IMR-90 (cell line): ENCODE measurements around the gene ABLIM3. TPM values are rescaled to one million over a fixed set of nuclear protein-coding genes. Genes with fewer than 3 reads are reported as not detected.

ENCODE experiments used
- ATAC-seq: fragments of 200-7000 bp; cut with Tn5 transposase; 2 replicates; pipeline ENCODE4 v1.9.1; 2020; ENCODE audit warnings: low read depth, mild to moderate bottlenecking, moderate library complexity
- BruUV-seq: library from RNA; stranded (reverse); fragments of 400-500 nt; replicated peaks from 2 replicates; lab custom pipeline; 2021; lab: Mats Ljungman, UMichigan
- CTCF ChIA-PET: fragments of 300-600 bp; formaldehyde crosslinking; extraction: SDS; loops from one replicate; lab custom pipeline; 2021; ENCODE audit warnings: antibody characterized with exemption; lab: Yijun Ruan, JAX
- POLR2A ChIA-PET: fragments of 300-600 bp; sonication (Branson Sonifier 250); formaldehyde crosslinking; loops from one replicate; lab custom pipeline; 2022; ENCODE audit warnings: antibody characterized with exemption; ENCODE audit not compliant: unreplicated experiment; lab: Charles Lee
- DNase-seq: peaks from one replicate; pipeline ENCODE4 v3.0.0; 2013
- H2AFZ ChIP-seq: replicated peaks from 2 replicates; pipeline ENCODE3; 2013; ENCODE audit warnings: low read length, mild to moderate bottlenecking; ENCODE audit not compliant: poor library complexity
- H2AK5ac ChIP-seq: 2 replicates; pipeline ENCODE4 v1.6.1; 2013; ENCODE audit warnings: low read depth, low read length, inconsistent platforms
- H2AK9ac ChIP-seq: replicated peaks from 2 replicates; pipeline ENCODE3; 2013; ENCODE audit warnings: mild to moderate bottlenecking, low read depth, low read length, moderate library complexity; ENCODE audit not compliant: poor library complexity
- H2BK120ac ChIP-seq: 2 replicates; pipeline ENCODE4 v1.6.1; 2013; ENCODE audit warnings: low read depth, low read length, inconsistent platforms
- H2BK15ac ChIP-seq: 3 replicates; pipeline ENCODE4 v1.6.1; 2013; ENCODE audit warnings: low read depth, low read length, inconsistent platforms
- H2BK20ac ChIP-seq: 2 replicates; pipeline ENCODE4 v1.6.1; 2013; ENCODE audit warnings: low read depth, mild to moderate bottlenecking, inconsistent platforms, low read length, moderate library complexity
- H2BK5ac ChIP-seq: 2 replicates; pipeline ENCODE4 v1.6.1; 2013; ENCODE audit warnings: mild to moderate bottlenecking, low read depth, low read length, inconsistent platforms; ENCODE audit not compliant: poor library complexity, severe bottlenecking
- H3K14ac ChIP-seq: replicated peaks from 2 replicates; pipeline ENCODE4 v1.6.1; 2013; ENCODE audit warnings: low read depth, low read length, inconsistent platforms
- H3K18ac ChIP-seq: 2 replicates; pipeline ENCODE4 v1.6.1; 2013; ENCODE audit warnings: low read depth, low read length, control low read depth
- H3K23ac ChIP-seq: 2 replicates; pipeline ENCODE4 v1.6.1; 2013; ENCODE audit warnings: low read depth, low read length, inconsistent platforms
- H3K27ac ChIP-seq: 2 replicates; pipeline ENCODE4 v1.5.1; 2013; ENCODE audit warnings: mild to moderate bottlenecking, control low read depth, low read length; ENCODE audit not compliant: insufficient read depth
- H3K27me3 ChIP-seq: 2 replicates; pipeline ENCODE4 v1.6.1; 2013; ENCODE audit warnings: low read length; ENCODE audit not compliant: control insufficient read depth, insufficient read depth
- H3K36me3 ChIP-seq: 2 replicates; pipeline ENCODE4 v1.6.1; 2013; ENCODE audit warnings: low read length, mixed read lengths; ENCODE audit not compliant: control insufficient read depth, insufficient read depth
- H3K4ac ChIP-seq: 2 replicates; pipeline ENCODE4 v1.6.1; 2013; ENCODE audit warnings: low read depth, low read length, inconsistent platforms
- H3K4me1 ChIP-seq: 2 replicates; pipeline ENCODE4 v1.6.1; 2013; ENCODE audit warnings: low read length, mixed read lengths; ENCODE audit not compliant: control insufficient read depth, insufficient read depth
- H3K4me2 ChIP-seq: 2 replicates; pipeline ENCODE4 v1.6.1; 2013; ENCODE audit warnings: low read depth, mild to moderate bottlenecking, control low read depth, low read length, moderate library complexity
- H3K4me3 ChIP-seq: 2 replicates; pipeline ENCODE4 v1.5.1; 2013; ENCODE audit warnings: low read depth, mild to moderate bottlenecking, control low read depth, low read length, moderate library complexity; ENCODE audit not compliant: insufficient read depth
- H3K56ac ChIP-seq: 2 replicates; pipeline ENCODE4 v1.6.1; 2013; ENCODE audit warnings: low read length, inconsistent platforms; ENCODE audit not compliant: insufficient read depth; ENCODE audit errors: extremely low read depth
- H3K79me1 ChIP-seq, 2 experiments: 2 replicates each; pipeline ENCODE4 v1.6.1; 2013; ENCODE audit warnings: low read length in 2 of 2, inconsistent platforms in 1 of 2, low read depth in 1 of 2
- H3K9ac ChIP-seq: 2 replicates; pipeline ENCODE4 v1.6.1; 2013; ENCODE audit warnings: low read depth, low read length, control low read depth
- H3K9me1 ChIP-seq: 2 replicates; pipeline ENCODE4 v1.6.1; 2013; ENCODE audit warnings: low read length, inconsistent platforms; ENCODE audit not compliant: insufficient read depth
- H3K9me3 ChIP-seq: 2 replicates; pipeline ENCODE4 v1.6.1; 2013; ENCODE audit warnings: low read length; ENCODE audit not compliant: control insufficient read depth, insufficient read depth
- H4K20me1 ChIP-seq: 2 replicates; pipeline ENCODE4 v1.6.1; 2013; ENCODE audit warnings: low read length, inconsistent platforms; ENCODE audit not compliant: insufficient read depth
- H4K5ac ChIP-seq: 2 replicates; pipeline ENCODE4 v1.6.1; 2013; ENCODE audit warnings: mild to moderate bottlenecking, low read depth, low read length, control low read depth
- H4K8ac ChIP-seq, 2 experiments: 2 replicates each; pipeline ENCODE4 v1.6.1; 2013; ENCODE audit warnings: low read depth in 2 of 2, low read length in 2 of 2, control low read depth in 1 of 2, inconsistent platforms in 1 of 2
- H4K91ac ChIP-seq: 2 replicates; pipeline ENCODE4 v1.6.1; 2013; ENCODE audit warnings: low read depth, low read length, inconsistent platforms; ENCODE audit not compliant: insufficient read depth
- BHLHE40 ChIP-seq: fragments of 150-350 bp; IDR thresholded peaks from 2 replicates; pipeline ENCODE4 v1.6.1; 2016; ENCODE audit warnings: mild to moderate bottlenecking, low read depth, low read length
- CEBPB ChIP-seq: IDR thresholded peaks from 2 replicates; pipeline ENCODE4 v1.6.1; 2012; ENCODE audit warnings: low read depth, low read length, improper control_type of control experiment
- CHD1 ChIP-seq: IDR thresholded peaks from 2 replicates; pipeline ENCODE4 v1.6.1; 2012; ENCODE audit warnings: low read depth, low read length, improper control_type of control experiment
- FOS ChIP-seq: fragments of 150-350 bp; IDR thresholded peaks from 2 replicates; pipeline ENCODE4 v1.6.1; 2016; ENCODE audit warnings: low read depth, low read length
- MAFK ChIP-seq: IDR thresholded peaks from 2 replicates; pipeline ENCODE4 v1.6.1; 2012; ENCODE audit warnings: low read depth, low read length, improper control_type of control experiment
- MAZ ChIP-seq: IDR thresholded peaks from 2 replicates; pipeline ENCODE4 v1.6.1; 2012; ENCODE audit warnings: low read depth, mild to moderate bottlenecking, low read length, improper control_type of control experiment, moderate library complexity, borderline replicate concordance
- MXI1 ChIP-seq: IDR thresholded peaks from 2 replicates; pipeline ENCODE4 v1.6.1; 2012; ENCODE audit warnings: low read depth, mild to moderate bottlenecking, low read length, moderate library complexity, borderline replicate concordance
- NFE2L2 ChIP-seq: fragments of 150-350 bp; IDR thresholded peaks from 2 replicates; pipeline ENCODE4 v1.6.1; 2016; ENCODE audit warnings: low read depth, mild to moderate bottlenecking, low read length
- POLR2A ChIP-seq: IDR thresholded peaks from 2 replicates; pipeline ENCODE4 v1.6.1; 2012; ENCODE audit warnings: mild to moderate bottlenecking, low read depth, low read length
- RAD21 ChIP-seq: IDR thresholded peaks from 2 replicates; pipeline ENCODE4 v1.6.1; 2012; ENCODE audit warnings: low read length, improper control_type of control experiment
- RCOR1 ChIP-seq: IDR thresholded peaks from 2 replicates; pipeline ENCODE4 v1.6.1; 2012; ENCODE audit warnings: mild to moderate bottlenecking, low read length, improper control_type of control experiment; ENCODE audit not compliant: insufficient replicate concordance
- RFX5 ChIP-seq: IDR thresholded peaks from 2 replicates; pipeline ENCODE4 v1.8.0; 2012; ENCODE audit warnings: low read depth, mild to moderate bottlenecking, low read length, moderate library complexity
- SMC3 ChIP-seq: fragments of 150-350 bp; IDR thresholded peaks from 2 replicates; pipeline ENCODE4 v1.6.1; 2016; ENCODE audit warnings: low read depth, mild to moderate bottlenecking, antibody characterized with exemption, low read length, moderate library complexity
- USF2 ChIP-seq: fragments of 150-350 bp; IDR thresholded peaks from 2 replicates; pipeline ENCODE4 v1.6.1; 2017; ENCODE audit warnings: mild to moderate bottlenecking, antibody characterized with exemption, low read length, low read depth
- WGBS, 2 experiments: methylation state at CpG; one replicate each; pipeline versions ENCODE4 v1.1.5 to v1.1.7; 2013; ENCODE audit warnings: missing lambda C conversion rate in 2 of 2; ENCODE audit not compliant: insufficient read length in 1 of 2; ENCODE audit errors: extremely low coverage in 2 of 2; 5-methylcytosine and 5-hydroxymethylcytosine counted together
- dilution Hi-C: fragments of 300-500 bp; cut with HindIII; formaldehyde crosslinking; loops from one replicate; pipeline ENCODE4 v1.14.3; 2018; ENCODE audit warnings: low sequenced_read_pairs; ENCODE audit not compliant: unreplicated experiment
- in situ Hi-C: fragments of 300-500 bp; cut with MboI; formaldehyde crosslinking; loops from 3 replicates; pipeline ENCODE4 v1.14.3; 2019; ENCODE audit warnings: low sequenced_read_pairs, inconsistent platforms, mixed read lengths
- intact Hi-C: fragments of 100-400 bp; cut with micrococcal nuclease; formaldehyde crosslinking; loops from 2 replicates; pipeline ENCODE4 v1.10.0; 2022
- polyA plus RNA-seq, 3 experiments: library from polyadenylated mRNA; depleted of rRNA; stranded (reverse); fragments of >200 nt; gene quantifications; 2 replicates each; pipeline ENCODE4 v1.2.3, GENCODE V29; 2012; ENCODE audit warnings: low replicate concordance in 1 of 3
- total RNA-seq: library from RNA; depleted of rRNA; stranded (reverse); fragments of >200 nt; gene quantifications from 2 replicates; pipeline ENCODE4 v1.2.3, GENCODE V29; 2012
- TF ChIP-seq, protein P1 (sequence below): conservative IDR thresholded peaks from 2 replicates; pipeline ENCODE4 v1.5.1; 2012; ENCODE audit warnings: mild to moderate bottlenecking, low read depth, low read length, improper control_type of control experiment
- TF ChIP-seq, protein P2 (sequence below): fragments of 150-350 bp; IDR thresholded peaks from 2 replicates; pipeline ENCODE4 v1.6.1; 2016; ENCODE audit warnings: low read depth, mild to moderate bottlenecking, low read length, moderate library complexity, borderline replicate concordance

Gene ABLIM3
- total and polyA plus RNA-seq, 2 of the 4 experiments (the other 2 are of a cell fraction) = 33.3 to 69.9 TPM

GRCh38 chr5:149161850-149162249, 20.6 kb downstream of the ABLIM3 start:
- no peak overlapping the region for H3K4me2 ChIP-seq
- H3K18ac ChIP-seq = no peak overlapping the region
- H4K5ac ChIP-seq = no peak overlapping the region
- DNase-seq = no peak
- H3K79me1 ChIP-seq = peaks cover 53 to 83% of the 10 kb centered on the region in 2 experiments
- intact Hi-C loops (no loop called here), in situ Hi-C loops (loop anchor here (25.0 kb wide), 1 partner anchor 400 kb away; the partner anchor contains the start of gene CSNK1A1), dilution Hi-C loops (no loop called here)
- H2AFZ ChIP-seq = no peak overlapping the region
- H2BK5ac ChIP-seq = no peak overlapping the region
- peaks cover 2% of the 10 kb centered on the region; the same call in 1 of the 2 replicates for H3K36me3 ChIP-seq
- H4K8ac ChIP-seq = 0 out of 4 replicates have a peak overlapping the region, but pooled peaks of 1 of the 2 experiments have one; percentile 7
- peaks cover 10% of the 10 kb centered on the region; the same call in 1 of the 2 replicates for H3K4me1 ChIP-seq
- no peak overlapping the region for H4K91ac ChIP-seq
- H3K9ac ChIP-seq = no peak overlapping the region
- H2BK15ac ChIP-seq = no peak overlapping the region
- no peak overlapping the region for H3K23ac ChIP-seq
- H3K4me3 ChIP-seq = no peak overlapping the region
- no peaks in the 10 kb centered on the region for H4K20me1 ChIP-seq
- no peaks in the 10 kb centered on the region for H3K9me3 ChIP-seq
- H3K4ac ChIP-seq = no peak overlapping the region
- CTCF ChIA-PET = no interaction called here
- WGBS, 2 experiments = no CpG with 5 or more reads among the region's 5 CpGs
- H2AK5ac ChIP-seq = no peak overlapping the region
- TF ChIP-seq MAFK (no peak), POLR2A (no peak), NFE2L2 (no peak), FOS (no peak), CEBPB (no peak), BHLHE40 (no peak), MAZ (no peak), MXI1 (no peak), RCOR1 (no peak), USF2 (no peak), RFX5 (no peak), RAD21 (no peak), CHD1 (no peak), SMC3 (no peak)
- TF ChIP-seq, protein P1, sequence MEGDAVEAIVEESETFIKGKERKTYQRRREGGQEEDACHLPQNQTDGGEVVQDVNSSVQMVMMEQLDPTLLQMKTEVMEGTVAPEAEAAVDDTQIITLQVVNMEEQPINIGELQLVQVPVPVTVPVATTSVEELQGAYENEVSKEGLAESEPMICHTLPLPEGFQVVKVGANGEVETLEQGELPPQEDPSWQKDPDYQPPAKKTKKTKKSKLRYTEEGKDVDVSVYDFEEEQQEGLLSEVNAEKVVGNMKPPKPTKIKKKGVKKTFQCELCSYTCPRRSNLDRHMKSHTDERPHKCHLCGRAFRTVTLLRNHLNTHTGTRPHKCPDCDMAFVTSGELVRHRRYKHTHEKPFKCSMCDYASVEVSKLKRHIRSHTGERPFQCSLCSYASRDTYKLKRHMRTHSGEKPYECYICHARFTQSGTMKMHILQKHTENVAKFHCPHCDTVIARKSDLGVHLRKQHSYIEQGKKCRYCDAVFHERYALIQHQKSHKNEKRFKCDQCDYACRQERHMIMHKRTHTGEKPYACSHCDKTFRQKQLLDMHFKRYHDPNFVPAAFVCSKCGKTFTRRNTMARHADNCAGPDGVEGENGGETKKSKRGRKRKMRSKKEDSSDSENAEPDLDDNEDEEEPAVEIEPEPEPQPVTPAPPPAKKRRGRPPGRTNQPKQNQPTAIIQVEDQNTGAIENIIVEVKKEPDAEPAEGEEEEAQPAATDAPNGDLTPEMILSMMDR = no peak
- TF ChIP-seq, protein P2, sequence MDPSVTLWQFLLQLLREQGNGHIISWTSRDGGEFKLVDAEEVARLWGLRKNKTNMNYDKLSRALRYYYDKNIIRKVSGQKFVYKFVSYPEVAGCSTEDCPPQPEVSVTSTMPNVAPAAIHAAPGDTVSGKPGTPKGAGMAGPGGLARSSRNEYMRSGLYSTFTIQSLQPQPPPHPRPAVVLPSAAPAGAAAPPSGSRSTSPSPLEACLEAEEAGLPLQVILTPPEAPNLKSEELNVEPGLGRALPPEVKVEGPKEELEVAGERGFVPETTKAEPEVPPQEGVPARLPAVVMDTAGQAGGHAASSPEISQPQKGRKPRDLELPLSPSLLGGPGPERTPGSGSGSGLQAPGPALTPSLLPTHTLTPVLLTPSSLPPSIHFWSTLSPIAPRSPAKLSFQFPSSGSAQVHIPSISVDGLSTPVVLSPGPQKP = no peak
- H3K14ac ChIP-seq = no peak overlapping the region; the same call in 1 of the 2 replicates
- no peak overlapping the region for H2AK9ac ChIP-seq
- no peak overlapping the region for H3K56ac ChIP-seq
- no peak overlapping the region for H2BK120ac ChIP-seq
- no TSS peak for BruUV-seq
- H3K27ac ChIP-seq = no peak overlapping the region
- POLR2A ChIA-PET = no interaction called here
- H3K27me3 ChIP-seq = no peaks in the 10 kb centered on the region
- H2BK20ac ChIP-seq = no peak overlapping the region
- H3K9me1 ChIP-seq = peaks cover 30% of the 10 kb centered on the region
- no peak for ATAC-seq
